Nephron (organoid): ENCODE data around the gene CMTM3.

Source experiments
- H3K27ac Mint-ChIP-seq, 3 experiments: 2 replicates each; pipeline ENCODE4 v1.8.0; 2020; ENCODE audit warnings: mixed read lengths in 3 of 3, mild to moderate bottlenecking in 2 of 3, moderate library complexity in 1 of 3
- H3K27me3 Mint-ChIP-seq: 2 replicates; pipeline ENCODE4 v1.8.0; 2021; ENCODE audit warnings: low read depth, mild to moderate bottlenecking, moderate library complexity, mixed read lengths
- H3K36me3 Mint-ChIP-seq: 2 replicates; pipeline ENCODE4 v1.8.0; 2020; ENCODE audit warnings: low read depth, mixed read lengths
- H3K4me1 Mint-ChIP-seq: 2 replicates; pipeline ENCODE4 v1.8.0; 2020; ENCODE audit warnings: mixed read lengths
- H3K4me3 Mint-ChIP-seq, 3 experiments: 2 replicates each; pipeline ENCODE4 v1.8.0; 2020; ENCODE audit warnings: mild to moderate bottlenecking in 3 of 3, mixed read lengths in 3 of 3, moderate library complexity in 2 of 3
- H3K9me3 Mint-ChIP-seq: 2 replicates; pipeline ENCODE4 v1.8.0; 2020; ENCODE audit warnings: mixed read lengths
- TF ChIP-seq, protein P1 (sequence below), 3 experiments: fragments of 200-600 bp; sonication (generic); IDR thresholded peaks; one replicate each; pipeline ENCODE4 v1.5.0; 2021; ENCODE audit warnings: antibody characterized with exemption in 3 of 3; ENCODE audit not compliant: unreplicated experiment in 3 of 3

The CMTM3 gene

DNA sequence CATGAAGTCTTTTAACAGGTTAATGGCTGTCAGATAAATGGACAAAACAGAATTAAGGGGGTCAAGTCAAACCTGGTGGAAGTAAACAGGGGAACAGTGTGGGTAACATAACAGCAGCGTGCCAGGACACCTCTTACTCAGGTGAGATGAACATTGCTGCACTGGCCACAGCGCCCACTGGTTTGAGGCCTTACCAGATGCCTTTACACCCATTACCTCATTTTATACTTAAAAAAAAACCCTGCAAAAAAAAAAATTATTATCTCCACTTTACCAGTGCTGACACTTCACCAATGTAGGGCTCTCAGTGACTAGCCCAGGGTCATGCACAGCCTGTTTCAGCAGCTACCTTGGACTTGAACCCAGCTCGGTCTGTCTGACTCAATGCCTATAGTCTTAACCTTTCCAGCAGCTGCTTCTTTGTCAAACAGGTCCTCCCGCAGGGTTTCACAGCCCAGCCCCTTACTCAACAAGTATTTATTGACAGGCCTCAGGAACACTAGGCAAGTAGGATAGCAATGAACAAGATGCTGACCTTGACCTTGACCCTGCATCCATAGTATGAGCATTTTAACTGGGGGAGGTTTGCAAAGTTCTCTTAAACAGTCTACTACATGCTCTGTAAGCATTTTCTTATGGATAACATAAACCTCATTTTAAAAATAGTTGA, 30.2 kb downstream of the CMTM3 start:
- Mint-ChIP-seq H3K27me3 (no peaks in the 10 kb centered on the region), H3K27ac (peak overlapping the region in 1 of 3 experiments; percentile 67), H3K4me1 (peaks cover 6% of the 10 kb centered on the region), H3K36me3 (peaks cover 11% of the 10 kb centered on the region), H3K4me3 (no peak overlapping the region), H3K9me3 (no peaks in the 10 kb centered on the region)
- TF ChIP-seq, protein P1, sequence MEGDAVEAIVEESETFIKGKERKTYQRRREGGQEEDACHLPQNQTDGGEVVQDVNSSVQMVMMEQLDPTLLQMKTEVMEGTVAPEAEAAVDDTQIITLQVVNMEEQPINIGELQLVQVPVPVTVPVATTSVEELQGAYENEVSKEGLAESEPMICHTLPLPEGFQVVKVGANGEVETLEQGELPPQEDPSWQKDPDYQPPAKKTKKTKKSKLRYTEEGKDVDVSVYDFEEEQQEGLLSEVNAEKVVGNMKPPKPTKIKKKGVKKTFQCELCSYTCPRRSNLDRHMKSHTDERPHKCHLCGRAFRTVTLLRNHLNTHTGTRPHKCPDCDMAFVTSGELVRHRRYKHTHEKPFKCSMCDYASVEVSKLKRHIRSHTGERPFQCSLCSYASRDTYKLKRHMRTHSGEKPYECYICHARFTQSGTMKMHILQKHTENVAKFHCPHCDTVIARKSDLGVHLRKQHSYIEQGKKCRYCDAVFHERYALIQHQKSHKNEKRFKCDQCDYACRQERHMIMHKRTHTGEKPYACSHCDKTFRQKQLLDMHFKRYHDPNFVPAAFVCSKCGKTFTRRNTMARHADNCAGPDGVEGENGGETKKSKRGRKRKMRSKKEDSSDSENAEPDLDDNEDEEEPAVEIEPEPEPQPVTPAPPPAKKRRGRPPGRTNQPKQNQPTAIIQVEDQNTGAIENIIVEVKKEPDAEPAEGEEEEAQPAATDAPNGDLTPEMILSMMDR (IDR thresholded peaks at IDR 0.05; ENCODE audit: unreplicated experiment in 3 of 3): no peak

DNA sequence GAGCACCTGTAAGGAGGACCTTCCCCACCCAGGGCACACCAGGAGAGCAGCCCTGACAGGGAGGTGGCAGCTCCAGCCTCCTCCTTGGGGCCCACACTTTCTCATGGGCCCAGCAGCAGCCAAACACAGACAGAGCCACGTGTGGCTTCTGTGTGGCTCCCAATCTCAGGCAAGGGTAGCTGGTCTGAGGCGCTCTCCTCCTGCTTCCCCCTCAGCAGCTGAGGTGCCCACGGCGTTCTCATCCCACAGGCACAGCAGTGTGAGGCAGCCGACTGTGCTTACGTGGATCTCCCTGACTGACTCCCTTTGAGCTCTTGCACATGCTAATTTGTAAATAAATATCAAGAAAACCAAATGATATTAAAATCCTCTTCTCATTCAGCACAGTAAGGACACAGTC, 30.9 kb downstream of the CMTM3 start:
- Mint-ChIP-seq H3K27me3 (no peaks in the 10 kb centered on the region), H3K4me1 (peaks cover 6% of the 10 kb centered on the region), H3K4me3 (no peak overlapping the region), H3K36me3 (peaks cover 11% of the 10 kb centered on the region), H3K9me3 (no peaks in the 10 kb centered on the region), H3K27ac (peak overlapping the region in 1 of 3 experiments; percentile 67)
- TF ChIP-seq, protein P1 (IDR thresholded peaks at IDR 0.05; ENCODE audit: unreplicated experiment in 3 of 3): no peak

GRCh38 chr16:66636199-66636598, 31.7 kb downstream of the CMTM3 start:
- H3K36me3 Mint-ChIP-seq: peaks cover 11% of the 10 kb centered on the region

GRCh38 chr16:66637806-66638205, 33.3 kb downstream of the CMTM3 start:
- H3K36me3 Mint-ChIP-seq: peaks cover 8% of the 10 kb centered on the region
- H3K27me3 Mint-ChIP-seq: no peaks in the 10 kb centered on the region
- peaks cover 6% of the 10 kb centered on the region for H3K4me1 Mint-ChIP-seq
- TF ChIP-seq, protein P1 (IDR thresholded peaks at IDR 0.05; ENCODE audit: unreplicated experiment in 3 of 3): no peak
- H3K4me3 Mint-ChIP-seq: no peak overlapping the region
- H3K9me3 Mint-ChIP-seq: no peaks in the 10 kb centered on the region
- H3K27ac Mint-ChIP-seq: peak overlapping the region in 1 of 3 experiments; percentile 14

More at GRCh38 chr16:66636199-66636598, 31.7 kb downstream of the CMTM3 start:
- Mint-ChIP-seq H3K9me3 (no peaks in the 10 kb centered on the region), H3K27ac (peak overlapping the region in 1 of 3 experiments; percentile 26), H3K4me3 (no peak overlapping the region), H3K27me3 (no peaks in the 10 kb centered on the region), H3K4me1 (peaks cover 6% of the 10 kb centered on the region)
- TF ChIP-seq, protein P1 (IDR thresholded peaks at IDR 0.05; ENCODE audit: unreplicated experiment in 3 of 3): no peak

DNA sequence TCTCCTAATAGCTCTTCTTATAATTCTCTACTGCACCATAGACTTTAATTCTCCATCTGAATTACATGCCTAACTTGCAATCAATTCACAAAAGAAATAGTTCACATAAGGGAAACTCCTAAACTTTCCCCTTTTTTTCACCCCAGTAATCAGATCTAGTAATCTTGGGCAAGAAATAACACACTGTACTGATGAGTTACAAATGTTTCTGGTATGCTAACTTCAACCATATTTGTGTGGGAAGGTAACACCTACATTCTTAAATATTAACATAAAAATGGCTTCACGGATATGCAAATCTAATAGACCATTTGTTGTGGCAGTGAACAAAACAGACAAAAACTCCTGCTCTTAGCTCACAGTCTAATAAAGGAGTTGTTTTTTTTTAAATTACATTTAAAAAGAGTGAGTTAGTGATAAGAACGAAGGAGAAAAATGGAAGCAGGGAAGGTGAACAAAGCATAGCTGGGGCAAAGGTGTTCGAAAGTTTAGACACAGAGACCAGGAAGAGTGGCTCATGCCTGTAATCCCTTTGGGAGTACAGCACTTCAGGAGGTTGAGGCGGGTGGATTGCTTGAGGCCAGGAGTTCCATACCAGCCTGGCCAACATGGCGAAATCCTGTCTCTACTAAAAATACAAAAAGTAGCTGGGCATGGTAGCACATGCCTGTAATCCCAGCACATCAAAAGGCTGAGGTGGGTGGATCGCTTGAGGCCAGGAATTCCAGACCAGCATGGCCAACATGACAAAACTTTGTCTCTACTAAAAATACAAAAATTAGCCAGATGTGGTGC, 34.8 kb downstream of the CMTM3 start:
- TF ChIP-seq, protein P1 (IDR thresholded peaks at IDR 0.05; ENCODE audit: unreplicated experiment in 3 of 3): no peak
- no peak overlapping the region for H3K4me3 Mint-ChIP-seq
- peak overlapping the region in 2 of 3 experiments; percentile 34 to 64 for H3K27ac Mint-ChIP-seq
- no peaks in the 10 kb centered on the region for H3K27me3 Mint-ChIP-seq
- H3K36me3 Mint-ChIP-seq: no peaks in the 10 kb centered on the region
- H3K9me3 Mint-ChIP-seq: no peaks in the 10 kb centered on the region
- peaks cover 6% of the 10 kb centered on the region for H3K4me1 Mint-ChIP-seq
